HG03103 (cell line): ENCODE measurements around the gene GUCA2B.

Experiments used
- ATAC-seq: cut with Tn5 transposase; IDR thresholded peaks from one replicate; pipeline ENCODE4 v1.9.1; 2021; ENCODE audit warnings: low read depth; ENCODE audit not compliant: unreplicated experiment

The GUCA2B gene

DNA sequence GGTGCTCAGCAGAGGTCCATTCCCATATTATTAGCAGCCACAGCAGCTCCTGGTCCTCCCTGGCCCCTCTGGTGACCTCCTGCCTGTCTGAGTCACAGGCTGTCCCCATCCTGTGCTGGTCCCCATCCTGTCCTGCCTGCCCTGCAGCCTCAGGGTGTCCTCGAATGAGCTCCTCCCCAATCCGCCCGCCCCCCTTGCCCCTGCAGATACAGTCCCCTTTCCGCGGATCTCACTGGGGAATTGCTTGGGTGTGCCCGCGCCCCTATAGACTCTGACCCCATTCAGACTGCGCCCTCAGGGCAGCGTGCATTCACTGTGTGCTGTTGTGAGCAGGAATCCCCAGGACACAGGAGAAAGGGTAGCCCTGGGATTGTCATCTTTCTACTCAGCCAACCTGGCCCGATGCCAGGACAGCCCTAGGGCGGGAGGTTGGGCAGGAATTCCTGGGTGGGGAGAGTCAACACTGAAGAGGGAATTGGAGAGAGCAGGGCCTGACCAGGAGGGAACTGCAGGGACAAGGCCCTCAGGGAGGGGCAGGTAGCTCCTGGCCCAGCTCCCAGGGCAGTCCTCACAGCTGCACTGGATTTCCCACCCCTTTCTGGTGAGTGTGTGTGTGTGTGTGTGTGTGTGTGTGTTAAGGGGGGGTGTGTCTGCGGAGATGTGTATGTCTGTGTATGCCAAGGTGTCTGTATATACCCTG lies 12.5 kb downstream of the GUCA2B start:
- ATAC-seq, result no peak

DNA sequence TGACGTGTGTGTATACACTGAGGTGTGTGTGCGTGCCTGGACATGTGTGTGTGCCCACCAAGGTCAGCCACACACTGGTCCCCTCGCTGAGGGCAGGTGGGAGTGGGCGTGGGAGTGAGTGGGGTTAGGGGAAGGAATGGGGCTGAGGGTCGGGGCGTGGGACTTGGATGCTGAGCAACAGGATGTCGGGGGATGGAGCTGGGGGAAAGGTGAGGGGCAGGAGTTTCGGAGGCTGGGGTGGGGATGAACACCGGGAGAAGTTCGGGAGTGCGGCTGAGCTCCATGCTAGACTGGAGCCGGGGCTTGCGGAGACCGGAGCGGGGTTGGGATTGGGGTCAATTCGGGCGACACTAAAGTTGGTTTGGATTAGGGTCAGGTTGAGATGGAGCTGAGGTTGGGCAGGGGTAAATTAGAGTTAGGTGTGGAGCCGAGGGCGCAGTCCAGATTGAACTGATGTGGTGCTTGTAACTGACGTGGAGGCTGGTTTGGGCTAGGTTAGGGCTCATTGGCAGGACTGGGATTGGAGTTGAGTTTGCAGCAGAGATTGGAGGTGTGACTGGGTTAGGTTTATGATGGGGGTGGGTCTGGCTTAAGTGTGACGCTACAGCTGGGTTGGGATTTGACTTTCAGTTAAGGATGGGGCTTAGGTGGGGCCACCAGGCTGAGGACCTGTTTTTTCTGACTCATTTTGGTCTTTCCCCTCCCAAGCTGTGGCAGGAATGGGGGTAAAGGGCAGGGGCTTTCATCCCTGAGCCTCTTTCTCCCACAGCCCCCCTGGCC lies 14.6 kb downstream of the GUCA2B start:
- no peak for ATAC-seq

DNA sequence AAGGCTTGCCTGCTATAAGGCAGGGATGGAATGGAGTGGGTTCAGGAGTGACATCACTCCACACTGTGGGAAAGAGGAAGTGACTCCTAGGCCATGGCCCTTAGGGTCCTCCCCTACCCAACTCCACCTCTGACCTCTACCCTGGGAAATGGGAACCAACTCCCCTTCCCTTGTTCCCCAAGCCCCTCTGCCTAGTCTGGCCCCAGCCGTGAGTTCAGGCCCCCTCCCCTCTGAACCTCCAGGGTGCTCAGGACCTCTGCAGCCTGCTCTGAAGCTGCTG lies 15.1 kb downstream of the GUCA2B start:
- no peak for ATAC-seq

DNA sequence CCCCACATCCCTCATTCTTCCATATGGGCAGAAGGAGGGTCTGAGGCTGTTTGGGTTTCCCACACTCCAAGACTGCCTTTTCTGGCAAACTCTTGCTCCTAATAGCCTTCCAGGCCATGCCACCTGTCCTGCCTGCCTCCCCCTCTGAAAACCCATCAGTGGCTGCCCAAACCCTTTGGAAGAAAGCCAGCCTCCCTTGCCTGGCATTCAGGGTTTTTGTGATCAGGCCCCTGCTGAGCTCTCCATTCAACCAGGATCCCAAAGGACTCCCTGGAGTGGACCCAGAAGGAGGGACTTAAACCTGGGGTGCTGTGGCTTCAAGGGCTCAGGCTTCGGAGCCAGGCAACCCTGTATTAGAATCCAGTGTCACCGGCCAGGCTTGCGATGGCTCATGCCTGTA lies 15.6 kb downstream of the GUCA2B start:
- no peak for ATAC-seq

DNA sequence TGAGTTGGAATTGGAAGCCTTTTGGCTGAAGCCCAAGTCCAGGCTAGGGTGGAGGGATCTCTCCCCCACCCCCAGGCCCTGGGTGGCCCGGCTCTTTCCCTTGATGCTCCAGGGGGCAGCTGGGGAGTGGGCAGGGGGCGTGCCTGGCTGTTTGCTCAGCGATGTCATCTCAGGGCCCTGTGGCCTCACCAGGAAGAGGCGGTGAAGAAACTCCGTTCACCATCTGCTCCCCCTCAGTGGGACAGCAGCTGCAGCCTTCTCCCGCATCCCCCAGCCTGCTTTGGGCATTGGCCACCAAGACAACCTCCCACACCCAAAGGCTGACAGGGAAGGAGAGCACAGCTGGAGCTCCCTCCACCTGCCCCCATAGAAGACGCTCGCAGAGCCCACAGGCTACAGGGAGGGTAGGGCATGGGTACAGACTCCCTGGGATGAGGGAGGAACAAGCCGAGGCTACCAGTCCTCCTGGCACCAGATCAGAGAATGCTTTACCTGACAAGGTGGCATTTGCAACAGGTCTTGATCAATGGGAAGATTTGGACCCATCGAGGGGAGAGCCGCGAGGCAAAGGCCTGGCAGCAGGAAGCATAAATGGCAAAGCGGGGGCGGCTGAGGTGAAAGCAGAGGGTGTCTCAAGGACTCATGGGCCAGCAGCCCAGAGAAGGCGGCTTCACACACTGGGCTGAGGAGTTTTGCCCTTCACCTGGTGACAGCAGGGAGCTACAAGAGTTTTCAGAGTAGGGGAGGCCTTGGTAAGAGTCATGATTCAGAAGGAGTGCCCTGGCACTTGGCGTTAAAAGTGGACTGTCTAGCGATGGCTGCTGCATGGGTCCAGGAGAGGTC lies 17.8 kb downstream of the GUCA2B start:
- no peak for ATAC-seq

DNA sequence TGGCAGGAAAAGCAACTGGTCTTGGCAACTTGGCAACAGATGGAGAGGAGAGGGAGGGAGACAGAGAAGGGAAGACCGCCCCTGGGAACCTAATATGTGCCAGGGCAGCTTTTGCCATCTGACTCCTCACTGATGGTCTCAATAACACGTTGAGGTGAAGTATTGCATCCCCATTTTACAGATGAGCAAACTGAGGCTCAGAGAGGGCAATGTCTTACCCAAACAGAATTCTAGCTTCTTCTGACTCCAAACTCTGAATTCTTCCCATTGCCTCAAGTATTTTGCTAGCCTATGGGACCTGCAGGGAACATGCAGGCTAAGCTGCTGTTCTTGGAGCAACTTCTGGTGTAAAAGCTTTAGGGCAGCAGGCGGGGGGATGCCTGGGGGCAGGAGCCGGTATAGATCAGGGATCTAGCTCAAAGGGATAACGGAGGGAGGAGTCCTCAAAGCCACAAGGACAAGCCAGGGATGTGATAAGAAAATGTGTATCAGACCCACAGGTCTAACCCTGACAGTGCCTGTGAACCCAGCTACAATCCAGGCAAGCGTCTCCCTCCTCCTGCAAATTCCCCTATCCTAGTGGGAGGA lies 18.6 kb downstream of the GUCA2B start:
- ATAC-seq, result no peak

DNA sequence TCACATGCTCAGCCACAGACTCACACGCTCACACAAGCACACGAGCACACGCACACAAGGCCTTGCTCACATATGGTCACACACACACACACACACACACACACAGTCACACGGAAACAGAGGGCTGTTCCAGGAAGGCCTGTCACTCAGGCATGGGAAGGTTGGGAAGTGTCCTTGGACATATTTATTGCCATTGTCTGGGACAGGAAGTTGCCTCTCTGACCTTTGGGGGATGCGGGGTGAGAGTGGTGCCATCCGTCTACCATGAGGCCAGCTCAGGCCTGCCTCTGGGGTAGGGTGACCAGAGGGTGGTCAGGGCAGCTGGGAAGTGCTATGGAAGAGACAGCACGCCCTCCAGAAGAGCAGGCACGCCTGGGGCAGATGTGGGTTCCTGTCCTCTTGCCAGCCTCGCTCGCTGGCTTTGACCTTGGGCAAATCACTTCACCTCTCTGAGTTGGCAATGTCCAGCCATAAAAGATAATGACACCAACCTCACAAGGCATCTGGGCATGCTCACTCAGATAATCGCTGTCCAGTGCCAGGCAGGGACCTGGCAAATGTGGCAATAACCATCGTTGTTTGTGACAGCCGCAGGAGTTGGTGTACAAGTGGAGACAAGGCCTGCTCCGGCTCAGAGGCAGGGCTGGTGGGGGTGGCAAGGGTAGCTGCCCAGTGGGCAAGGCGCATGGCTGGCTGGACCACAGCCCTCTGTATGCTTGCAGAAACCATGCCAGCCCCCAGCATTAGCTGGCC lies 19.3 kb downstream of the GUCA2B start:
- no peak for ATAC-seq

DNA sequence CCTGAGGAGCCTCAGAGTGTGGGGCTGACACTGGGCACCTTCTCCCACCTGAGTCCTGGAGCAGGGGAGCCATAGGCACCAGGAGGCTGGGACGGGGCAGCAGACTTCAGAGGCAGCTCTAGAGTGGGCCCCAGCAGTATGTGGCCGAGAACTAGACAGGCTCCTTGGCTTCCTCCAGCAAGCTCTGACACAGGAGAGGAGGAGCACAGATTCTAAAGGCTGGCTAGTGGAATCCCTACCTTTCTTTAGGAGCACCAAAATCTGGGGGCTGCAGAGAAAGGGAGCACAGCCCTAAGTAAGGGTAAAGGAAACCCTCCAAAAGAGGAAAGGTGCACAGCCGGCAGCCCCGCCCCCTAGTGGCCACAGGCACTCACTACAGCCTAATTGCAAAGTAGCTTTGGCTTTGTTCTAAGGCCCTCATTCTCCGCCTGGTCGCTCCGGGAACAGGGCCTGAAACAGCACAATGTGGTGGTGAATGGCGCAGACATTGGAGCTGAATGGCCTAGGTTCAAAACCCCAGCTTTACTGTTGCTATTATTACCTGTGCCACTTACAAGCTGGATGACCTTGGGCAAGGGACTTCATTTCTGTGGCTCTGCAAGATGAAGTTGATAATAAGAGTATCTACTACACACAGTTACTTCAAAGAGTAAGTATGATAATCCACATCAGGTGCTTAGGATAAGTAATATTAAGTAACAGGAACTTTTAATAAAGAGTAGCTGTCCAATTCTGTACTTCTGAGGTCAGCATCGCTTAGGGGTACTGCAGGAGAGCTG lies 20.1 kb downstream of the GUCA2B start:
- ATAC-seq, result no peak

DNA sequence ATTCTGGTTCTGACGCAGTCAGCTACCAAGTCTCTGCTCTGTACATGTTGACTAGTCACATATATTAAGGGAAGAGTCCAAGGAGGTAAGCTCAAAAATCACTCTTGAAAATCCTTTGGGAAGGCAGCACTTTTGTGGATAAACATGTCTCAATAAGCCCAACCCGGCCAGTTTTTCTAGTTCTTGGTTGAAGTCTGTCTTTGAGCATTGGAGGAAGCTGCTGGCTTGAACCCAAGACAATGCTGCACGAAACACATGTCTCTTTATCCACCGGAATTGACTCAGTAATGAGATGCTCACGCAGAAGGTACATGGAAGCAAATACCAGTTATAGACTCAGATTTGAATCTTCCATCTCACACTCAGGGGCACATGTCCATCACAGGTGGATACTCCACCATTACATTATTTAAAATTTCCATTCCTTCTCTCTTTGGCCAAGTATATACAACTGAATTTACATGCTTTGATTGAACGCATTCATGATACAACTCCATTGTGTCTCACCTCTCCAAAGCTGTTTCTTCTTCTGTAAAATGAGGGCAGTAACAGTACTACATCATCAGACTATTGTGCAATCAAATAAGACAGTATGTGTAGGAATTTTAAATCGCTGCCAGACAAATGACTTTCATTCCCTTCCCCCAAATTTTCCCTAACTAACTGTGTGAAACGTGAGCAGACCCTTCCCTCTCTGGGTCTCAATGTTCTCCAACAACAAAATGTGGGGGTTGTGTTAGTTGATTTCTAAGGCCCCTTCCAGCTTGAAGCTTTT lies 20.9 kb downstream of the GUCA2B start:
- no peak for ATAC-seq

DNA sequence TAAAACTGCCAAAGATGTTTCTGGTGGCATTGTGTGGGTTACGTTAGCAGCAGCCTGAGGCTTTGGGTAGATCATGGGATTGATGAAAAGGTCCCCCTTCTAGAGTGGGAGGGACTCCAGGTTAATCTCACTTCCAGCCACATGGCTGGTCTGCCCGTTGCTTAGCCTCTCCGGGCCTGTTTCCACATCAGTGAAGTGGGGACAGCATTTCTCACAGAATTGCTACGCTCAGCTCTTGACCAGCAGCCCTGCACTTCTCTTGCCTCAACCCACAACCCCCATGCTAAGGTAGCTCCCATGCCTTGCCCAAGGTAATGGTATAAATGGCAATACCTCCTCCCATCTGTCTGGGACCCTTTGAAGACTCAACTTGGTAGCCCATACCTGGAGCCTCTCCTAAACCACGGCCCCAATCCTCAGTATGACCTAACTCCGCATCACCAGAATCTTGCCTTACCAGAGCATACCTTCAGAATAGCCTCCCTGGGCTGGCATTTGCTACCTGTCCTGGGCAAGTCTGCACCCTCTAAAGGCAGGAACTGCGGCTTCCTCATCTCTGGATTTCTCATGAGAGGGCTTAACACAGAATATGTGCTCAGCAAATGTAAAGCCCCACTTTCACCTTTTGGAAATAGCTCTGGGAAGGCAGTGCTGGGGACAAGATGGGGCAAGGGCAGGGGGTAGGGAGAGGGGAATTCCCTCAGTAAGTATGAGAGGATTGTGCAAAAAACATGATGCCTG lies 22.3 kb downstream of the GUCA2B start:
- ATAC-seq, result no peak

DNA sequence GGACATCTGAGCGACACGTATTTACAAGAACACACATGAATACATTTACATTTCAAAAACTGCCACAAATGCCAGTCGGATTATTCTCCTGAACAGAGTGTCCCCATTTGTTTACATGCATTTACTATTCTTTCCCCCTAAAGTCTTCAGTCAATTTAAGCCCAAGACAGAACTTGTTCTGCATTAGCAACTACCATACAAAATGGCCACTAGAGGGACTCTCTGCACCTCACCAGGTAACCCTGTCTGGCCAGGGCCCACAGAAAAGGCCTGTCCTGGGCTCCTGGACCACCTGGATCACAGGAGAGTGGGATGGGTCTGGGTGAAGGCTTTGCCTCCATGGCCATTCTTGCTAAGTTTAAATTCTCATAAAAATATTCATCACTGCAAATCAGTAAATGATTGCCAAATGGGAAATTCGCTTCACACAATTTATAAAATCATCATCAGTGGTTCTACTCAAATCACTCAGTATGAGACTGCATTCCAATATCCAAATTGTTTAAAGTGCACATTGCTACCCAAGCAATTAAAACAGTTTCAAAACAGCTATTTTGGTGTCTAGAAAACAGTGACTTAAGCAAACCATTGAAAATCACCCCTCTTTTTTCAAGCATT lies 23.8 kb downstream of the GUCA2B start:
- ATAC-seq, result no peak

DNA sequence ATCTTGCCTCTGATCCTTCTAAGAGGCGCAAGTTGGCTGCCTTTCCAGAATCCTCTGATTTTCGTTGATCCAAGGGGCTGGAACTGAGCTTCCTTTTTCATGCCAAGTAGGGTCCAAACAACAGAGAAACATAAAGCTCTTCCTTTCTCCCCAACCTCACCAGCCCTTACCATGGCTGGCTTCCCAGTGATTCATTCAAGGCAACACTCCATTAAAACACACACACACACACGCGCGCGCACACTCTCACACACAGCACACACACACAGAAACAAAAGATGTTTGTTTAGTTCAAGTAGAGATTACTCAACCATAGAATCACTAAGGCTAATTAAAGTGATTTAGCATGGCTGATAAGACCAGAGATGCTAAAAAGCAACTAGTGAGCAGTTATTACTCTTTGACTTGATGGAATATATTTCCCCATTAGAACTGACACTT lies 24.4 kb downstream of the GUCA2B start:
- no peak for ATAC-seq

DNA sequence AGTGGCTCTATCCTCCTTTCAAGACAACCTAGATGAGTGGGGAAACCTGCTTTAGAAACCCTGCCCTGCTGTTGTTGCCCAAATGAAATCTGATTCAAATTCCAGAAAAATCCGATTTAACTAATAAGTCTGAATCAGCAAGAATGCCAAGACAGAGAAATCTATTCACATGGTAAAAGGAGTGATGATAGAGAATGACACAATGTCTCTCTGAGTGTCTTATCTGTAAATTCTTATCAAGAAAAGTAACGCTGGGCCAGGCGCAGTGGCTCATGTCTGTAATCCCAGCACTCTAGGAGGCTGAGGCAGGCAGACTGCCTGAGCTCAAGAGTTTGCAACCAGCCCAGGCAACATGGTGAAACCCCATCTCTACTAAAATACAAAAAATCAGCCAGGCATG lies 25.0 kb downstream of the GUCA2B start:
- no peak for ATAC-seq

DNA sequence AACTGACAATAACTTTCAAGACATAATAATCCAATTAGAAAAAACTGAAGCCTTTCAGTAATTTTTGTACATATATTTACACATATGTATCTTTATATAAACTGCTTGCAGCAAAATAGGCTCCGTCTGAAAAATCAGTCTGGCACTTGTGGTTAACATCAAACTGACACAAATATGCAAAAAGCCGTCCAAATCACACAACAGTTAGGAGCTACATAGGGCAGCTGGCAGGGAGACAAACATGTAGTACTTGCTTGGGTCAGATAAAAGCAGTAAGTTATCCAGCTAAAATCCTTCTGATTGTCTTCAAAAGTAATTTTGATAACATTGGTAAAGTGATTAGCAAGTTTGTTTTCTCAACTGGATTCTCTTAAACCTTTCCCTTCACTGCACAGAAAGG lies 26.1 kb downstream of the GUCA2B start:
- ATAC-seq, result no peak

DNA sequence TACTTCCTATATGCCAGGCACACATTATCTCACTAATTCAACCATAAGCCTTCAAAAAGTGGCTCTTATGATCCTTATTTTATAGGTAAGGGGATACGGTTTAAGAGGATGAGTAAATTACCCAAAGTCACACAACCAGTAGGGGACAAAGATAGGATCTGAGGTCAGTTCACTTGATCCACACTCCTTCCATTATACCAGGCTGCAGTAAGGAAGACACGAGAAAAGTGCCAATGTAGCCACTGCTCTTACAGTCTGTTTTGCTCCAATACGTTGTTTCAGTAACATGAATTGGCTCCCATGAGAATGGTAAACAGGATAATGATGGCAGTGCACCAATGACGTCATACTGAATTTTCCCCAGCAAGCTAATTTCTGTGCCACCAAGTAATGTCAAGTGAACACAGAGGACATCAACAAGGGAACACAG lies 26.7 kb downstream of the GUCA2B start:
- ATAC-seq, result no peak

DNA sequence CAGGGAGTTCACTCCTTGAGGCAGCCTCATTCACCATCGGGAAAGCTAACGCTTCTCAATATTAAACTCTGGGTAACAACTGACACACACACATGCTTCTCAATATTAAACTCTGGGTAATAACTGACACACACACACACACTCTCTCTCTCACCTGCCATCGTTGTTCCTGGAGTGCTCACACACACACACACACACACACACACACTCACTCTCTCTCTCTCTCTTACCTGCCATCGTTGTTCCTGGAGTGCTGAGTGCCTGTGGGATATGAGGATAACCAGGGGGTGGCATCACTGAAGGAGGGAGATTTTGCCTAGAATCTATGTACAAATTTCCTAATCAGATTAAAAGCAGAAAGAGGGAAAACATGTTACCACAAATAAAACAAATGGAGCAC lies 28.5 kb downstream of the GUCA2B start:
- ATAC-seq, result no peak

DNA sequence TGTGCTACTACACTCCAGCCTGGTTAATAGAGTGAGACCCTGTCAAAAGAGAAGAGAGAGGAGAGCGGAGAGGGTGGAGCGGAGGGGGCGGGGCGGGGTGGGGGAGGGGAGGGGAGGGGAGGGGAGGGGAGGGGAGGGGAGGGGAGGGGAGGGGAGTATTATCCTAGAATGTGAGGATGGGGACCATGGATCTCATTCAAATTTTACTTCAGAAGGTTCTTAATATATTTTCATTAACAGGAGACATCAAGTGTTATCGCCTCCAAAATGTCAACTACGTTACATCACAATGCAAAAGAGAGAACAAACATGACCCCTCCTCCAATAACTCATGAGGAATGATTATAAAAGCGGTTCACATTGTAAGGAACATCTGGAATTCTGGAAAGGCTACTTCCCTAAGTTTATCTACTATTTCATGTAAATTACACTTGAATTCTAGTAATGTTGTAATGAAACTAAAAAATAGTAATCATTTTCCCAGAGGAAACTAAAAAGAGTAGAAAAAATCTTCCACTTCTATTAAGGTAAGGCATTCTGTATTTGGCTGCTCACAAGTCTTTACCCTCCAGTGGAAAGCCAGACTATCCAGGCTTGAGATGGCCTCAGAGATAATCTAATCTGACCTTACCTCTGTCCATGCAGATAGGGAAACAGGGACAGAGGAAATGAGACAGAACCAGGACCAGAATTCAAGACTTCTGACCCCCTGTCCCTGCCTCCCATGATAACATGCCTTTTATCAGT lies 30.2 kb downstream of the GUCA2B start:
- ATAC-seq, result no peak
